Measurements from ENCODE around the gene TNRC6C. TPM values are rescaled to one million over a fixed set of nuclear protein-coding genes. Genes with fewer than 3 reads are reported as not detected.

The TNRC6C gene
- total RNA-seq, 4 donors from 2014 or later, result 6.4 to 20.5 (median 10.5) TPM

- DNase-seq (ENCODE audit: low spot score), result no peak
- no peak for ATAC-seq (ENCODE audit: low FRiP score)
- TF ChIP-seq CTCF (IDR thresholded peaks at IDR 0.05), result no peak
These were observed 76.1 kb downstream of the TNRC6C start for GRCh38 chr17:78034429-78035091.

- no peak for DNase-seq (ENCODE audit: low spot score)
- ATAC-seq (ENCODE audit: low FRiP score), result no peak
- TF ChIP-seq CTCF (IDR thresholded peaks at IDR 0.05), result no peak
These were observed 78.8 kb downstream of the TNRC6C start for GRCh38 chr17:78037280-78037679.

DNA sequence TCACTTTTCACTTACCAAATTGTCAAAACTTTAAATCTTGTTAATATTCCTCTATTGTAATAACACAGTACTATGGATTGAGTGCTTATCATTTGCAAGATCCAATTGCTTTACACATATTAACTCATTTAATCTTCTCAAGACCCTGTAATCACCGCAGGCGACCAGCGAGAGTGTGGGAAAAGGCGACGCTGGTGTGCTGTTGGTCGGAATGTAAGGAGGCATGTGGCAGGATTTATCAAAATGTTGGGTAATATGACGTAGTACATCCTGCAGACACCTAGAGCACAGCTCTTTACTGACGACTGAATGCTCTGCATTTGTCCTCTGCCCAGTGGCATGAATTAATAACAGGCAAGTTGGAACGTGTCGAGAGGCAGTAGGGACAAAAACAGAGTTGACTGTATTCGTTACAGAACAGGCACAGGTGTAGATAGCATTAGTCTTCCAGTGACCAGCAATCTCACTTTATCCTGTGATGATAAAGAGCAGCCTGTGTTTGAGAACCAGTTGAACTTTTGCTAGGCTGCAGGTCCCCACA is 80.3 kb downstream of the TNRC6C start:
- no peak for TF ChIP-seq CTCF (IDR thresholded peaks at IDR 0.05)
- DNase-seq (ENCODE audit: low spot score), result no peak
- no peak for ATAC-seq (ENCODE audit: low FRiP score)

DNA sequence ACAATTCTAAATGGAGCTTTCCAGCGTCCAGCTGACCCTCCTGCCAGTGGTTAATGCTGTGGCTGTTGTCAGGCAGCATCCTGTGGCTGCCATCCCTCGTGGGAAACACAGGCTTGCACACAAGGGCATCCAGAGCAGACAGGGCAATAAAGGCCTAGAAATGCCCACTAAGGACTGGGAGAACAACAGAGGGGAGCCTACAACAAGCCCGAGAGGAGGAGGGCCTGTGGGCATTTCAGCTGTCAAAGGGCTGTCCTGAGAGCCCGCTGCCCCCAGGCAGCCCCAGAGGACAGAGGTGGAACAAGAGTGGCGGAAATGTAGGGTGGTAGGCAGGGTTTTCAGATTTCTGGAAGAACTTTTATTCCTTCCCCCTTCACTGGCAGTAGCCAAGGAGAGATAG is 81.1 kb downstream of the TNRC6C start:
- ATAC-seq (ENCODE audit: low FRiP score), result no peak
- no peak for DNase-seq (ENCODE audit: low spot score)
- TF ChIP-seq CTCF (IDR thresholded peaks at IDR 0.05), result no peak

DNA sequence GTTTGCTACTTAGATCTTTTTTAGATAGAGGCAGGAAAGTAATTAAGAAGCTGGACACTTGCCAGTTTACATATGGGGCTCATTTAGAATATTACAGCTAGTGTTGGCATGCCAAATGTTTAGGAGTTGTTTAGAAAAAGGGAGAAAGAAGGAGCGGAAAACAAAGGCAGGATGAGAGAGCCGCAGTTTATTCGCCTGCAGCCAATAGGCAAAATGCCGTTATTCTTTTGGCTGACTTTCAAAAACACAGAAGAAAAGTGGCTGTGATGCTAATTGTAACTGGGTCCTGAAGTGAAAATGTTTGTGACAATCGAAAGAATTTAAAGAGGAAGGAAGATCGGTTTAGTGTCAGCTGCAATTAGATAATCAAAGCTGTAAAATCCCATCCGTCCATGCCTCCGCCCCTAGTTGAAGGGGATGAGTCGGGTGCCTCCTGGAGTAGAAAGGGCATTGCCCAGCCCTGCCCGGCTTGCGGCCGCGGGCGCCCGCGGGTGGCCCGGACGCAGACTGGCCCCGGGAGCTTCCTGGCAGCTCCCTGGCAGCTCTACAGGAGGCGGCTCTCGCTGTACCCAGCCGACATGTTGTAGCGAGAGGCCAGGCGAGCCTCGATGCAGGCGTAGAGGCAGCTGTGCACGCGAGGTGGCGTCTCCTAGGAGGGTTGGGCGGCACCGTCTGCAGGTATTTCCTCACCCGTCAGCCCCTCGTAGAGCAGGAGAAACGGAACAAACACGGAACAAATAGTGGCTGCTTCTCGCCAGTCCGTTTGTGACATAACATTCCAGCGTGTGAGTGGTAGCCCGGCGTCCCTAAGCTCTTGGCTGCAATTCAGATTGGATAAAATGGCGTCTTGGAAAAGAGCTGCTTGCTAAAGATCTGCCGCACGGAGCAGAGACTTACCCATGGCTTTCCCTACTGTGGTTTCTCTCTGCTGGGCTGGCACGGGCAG is 82.2 kb downstream of the TNRC6C start:
- TF ChIP-seq CTCF (IDR thresholded peaks at IDR 0.05), result no peak
- DNase-seq (ENCODE audit: low spot score), result no peak
- ATAC-seq (ENCODE audit: low FRiP score), result peak; percentile 62

GRCh38 chr17:78041386-78042179 is 83.1 kb downstream of the TNRC6C start:
- ATAC-seq (ENCODE audit: low FRiP score), result no peak
- no peak for DNase-seq (ENCODE audit: low spot score)
- TF ChIP-seq CTCF (IDR thresholded peaks at IDR 0.05), result no peak

Data from omental fat pad (tissue), 4 donors.